ENCODE results near the gene DLX5. TPM values are rescaled to one million over a fixed set of nuclear protein-coding genes. Genes with fewer than 3 reads are reported as not detected.

The DLX5 gene
- total and polyA plus RNA-seq, 2 of the 4 experiments (the other 2 are of a cell fraction): not detected

- no peak for TF ChIP-seq MAZ (IDR thresholded peaks at IDR 0.05; ENCODE audit: borderline replicate concordance, low read depth, low read length)
- H3K23ac ChIP-seq (ENCODE audit: low read depth, low read length): no peak overlapping the region
- 80% methylated on average over 1 of the region's 1 CpG; no CpG with 5 or more reads in 1 of the 2 experiments for WGBS, 2 experiments (ENCODE audit: extremely low coverage in 2 of 2, insufficient read length in 1 of 2)
- in situ Hi-C loops (cut with MboI; ENCODE audit: low sequenced_read_pairs): no loop called here
- H3K4me3 ChIP-seq (ENCODE audit: insufficient read depth, low read depth, low read length): no peak overlapping the region
- no peaks in the 10 kb centered on the region for H3K79me1 ChIP-seq (ENCODE audit: low read depth in 1 of 2, low read length in 2 of 2)
- no peak overlapping the region for H3K9ac ChIP-seq (ENCODE audit: low read depth, low read length)
- no peak overlapping the region for H3K4me2 ChIP-seq (ENCODE audit: low read depth, low read length)
- H3K27ac ChIP-seq (ENCODE audit: insufficient read depth, low read length): no peak overlapping the region
- no peaks in the 10 kb centered on the region for H3K9me3 ChIP-seq (ENCODE audit: control insufficient read depth, insufficient read depth, low read length)
- no peak overlapping the region for H2BK5ac ChIP-seq (ENCODE audit: low read depth, low read length, poor library complexity, severe bottlenecking)
- no peaks in the 10 kb centered on the region for H3K27me3 ChIP-seq (ENCODE audit: control insufficient read depth, insufficient read depth, low read length)
- dilution Hi-C loops (cut with HindIII; ENCODE audit: low sequenced_read_pairs, unreplicated experiment): no loop called here
- no peaks in the 10 kb centered on the region for H4K20me1 ChIP-seq (ENCODE audit: insufficient read depth, low read length)
- CTCF ChIA-PET: no interaction called here
- no peak overlapping the region for H4K5ac ChIP-seq (ENCODE audit: low read depth, low read length)
- H3K56ac ChIP-seq (ENCODE audit: extremely low read depth, insufficient read depth, low read length): no peak overlapping the region
- no peak overlapping the region for H2BK15ac ChIP-seq (ENCODE audit: low read depth, low read length)
- no peak overlapping the region for H4K8ac ChIP-seq (ENCODE audit: low read depth in 2 of 2, low read length in 2 of 2)
- no peak overlapping the region for H2AK9ac ChIP-seq (replicated peaks; ENCODE audit: low read depth, low read length, poor library complexity)
- H2AK5ac ChIP-seq (ENCODE audit: low read depth, low read length): no peak overlapping the region
- H4K91ac ChIP-seq (ENCODE audit: insufficient read depth, low read depth, low read length): no peak overlapping the region
- DNase-seq (no peak), ATAC-seq (ENCODE audit: low read depth) (no peak)
- no peaks in the 10 kb centered on the region for H3K9me1 ChIP-seq (ENCODE audit: insufficient read depth, low read length)
- H3K36me3 ChIP-seq (ENCODE audit: control insufficient read depth, insufficient read depth, low read length): no peaks in the 10 kb centered on the region
- H2BK20ac ChIP-seq (ENCODE audit: low read depth, low read length): no peak overlapping the region
- POLR2A ChIA-PET (ENCODE audit: unreplicated experiment): no interaction called here
- no peaks in the 10 kb centered on the region for H3K4me1 ChIP-seq (ENCODE audit: control insufficient read depth, insufficient read depth, low read length)
- H3K4ac ChIP-seq (ENCODE audit: low read depth, low read length): no peak overlapping the region
- H3K14ac ChIP-seq (replicated peaks; ENCODE audit: low read depth, low read length): no peak overlapping the region
- H3K18ac ChIP-seq (ENCODE audit: low read depth, low read length): no peak overlapping the region
- no peak overlapping the region for H2BK120ac ChIP-seq (ENCODE audit: low read depth, low read length)
- BruUV-seq (replicated peaks): no TSS peak
- H2AFZ ChIP-seq (replicated peaks; ENCODE audit: low read length, poor library complexity): no peak overlapping the region
- intact Hi-C loops (cut with micrococcal nuclease): no loop called here
These were observed 42.0 kb downstream of the DLX5 start for GRCh38 chr7:96982586-96982985.

All from IMR-90 (cell line).